ENCODE results near the gene KLK6. TPM values are rescaled to one million over a fixed set of nuclear protein-coding genes. Genes with fewer than 3 reads are reported as not detected.
"Not testable (repeated sequence)": the region's sequence is repeated elsewhere in the genome, so short reads cannot be mapped to it uniquely, and the experiment has no call there.

Gene KLK6
- total RNA-seq, 2 donors from 2014 or later: not detected

DNA sequence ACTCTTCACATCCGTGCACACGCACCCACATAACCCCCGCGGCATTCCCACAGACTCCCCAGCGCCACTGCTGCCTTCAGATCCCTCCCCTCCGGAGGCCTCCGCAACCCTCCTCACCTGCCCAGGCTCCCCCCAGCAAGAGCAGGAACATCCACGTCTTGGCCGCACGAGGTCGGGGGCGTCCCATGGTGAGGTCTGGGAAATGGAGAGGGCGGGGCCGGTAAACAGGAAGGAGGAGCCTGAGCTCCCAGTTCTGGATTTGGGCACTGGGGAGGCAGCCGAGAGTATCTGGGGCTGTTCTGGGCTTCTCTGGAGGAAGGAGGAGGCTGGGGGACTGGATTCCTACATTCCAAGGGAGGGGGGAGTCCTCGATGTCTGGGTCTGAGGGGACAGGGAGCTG is 31.6 kb upstream of the KLK6 start:
- Mint-ChIP-seq H3K9me3 (no peaks in the 10 kb centered on the region), H3K27ac (no peak overlapping the region), H3K36me3 (no peaks in the 10 kb centered on the region)
- no peak for DNase-seq (ENCODE audit: low spot score in 2 of 2)
- no peak for ATAC-seq

DNA sequence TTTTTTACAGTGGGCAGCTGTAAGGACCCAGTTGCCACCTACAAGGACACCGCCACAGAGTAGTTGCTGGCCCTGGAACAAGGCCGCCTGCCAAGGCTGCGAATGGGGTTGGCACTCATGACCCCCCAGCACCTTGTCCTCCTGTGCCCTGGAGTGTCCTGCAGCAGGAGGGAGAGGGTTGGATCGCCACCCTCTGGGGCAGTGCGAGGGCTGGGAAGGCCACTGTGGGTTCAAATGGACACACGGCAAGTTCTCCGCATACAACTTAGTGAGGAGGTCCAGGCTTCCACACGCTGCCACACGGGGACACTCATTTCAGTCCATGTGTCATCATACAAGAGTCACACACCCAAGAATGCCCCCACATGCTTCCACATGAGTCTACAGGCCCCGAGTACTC is 31.0 kb upstream of the KLK6 start:
- H3K36me3 Mint-ChIP-seq: no peaks in the 10 kb centered on the region
- ATAC-seq (no peak), DNase-seq (ENCODE audit: low spot score in 2 of 2) (no peak)
- no peak overlapping the region for H3K27ac Mint-ChIP-seq
- H3K9me3 Mint-ChIP-seq: no peaks in the 10 kb centered on the region

DNA sequence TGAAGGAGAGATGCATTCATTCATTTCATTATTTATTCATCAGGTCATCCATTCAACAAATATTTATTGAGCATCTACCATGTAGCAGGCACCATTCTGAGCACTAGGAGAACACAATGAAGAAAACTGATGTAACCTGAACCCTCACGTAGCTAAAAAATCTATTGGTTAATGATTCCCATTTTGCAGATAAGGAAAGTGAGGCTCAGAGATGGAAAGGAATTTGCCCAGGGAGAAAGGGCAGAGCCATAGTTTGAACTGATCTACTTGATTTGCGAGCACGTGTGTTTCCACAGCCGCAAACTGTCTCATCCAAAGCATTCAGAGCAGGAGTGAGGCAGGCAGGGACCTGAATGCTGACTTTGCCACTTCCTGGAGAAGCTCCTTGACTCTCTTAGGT is 29.3 kb upstream of the KLK6 start:
- DNase-seq (ENCODE audit: low spot score in 2 of 2): no peak
- Mint-ChIP-seq H3K27ac (no peak overlapping the region), H3K36me3 (no peaks in the 10 kb centered on the region), H3K9me3 (no peaks in the 10 kb centered on the region)
- no peak for ATAC-seq

DNA sequence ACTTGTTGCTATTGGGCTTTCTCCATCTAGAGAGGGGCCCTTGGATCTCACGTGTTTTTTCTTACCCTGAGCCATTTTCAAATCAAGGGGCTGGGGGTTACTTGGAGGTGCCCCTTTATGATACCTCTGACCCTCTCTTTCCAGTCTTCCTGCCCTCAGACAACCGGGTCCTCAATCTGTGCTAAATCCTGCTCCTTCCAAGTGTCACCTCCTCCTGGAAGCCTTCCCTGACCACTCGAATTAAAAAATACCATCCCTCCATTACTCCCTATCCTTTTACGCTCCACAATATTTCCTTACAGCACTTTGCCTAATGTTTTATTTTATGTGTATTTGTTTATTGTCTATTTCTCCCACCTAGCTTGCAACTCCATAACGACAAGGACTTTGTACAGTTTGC is 28.7 kb upstream of the KLK6 start:
- ATAC-seq: no peak
- H3K36me3 Mint-ChIP-seq: no peaks in the 10 kb centered on the region

DNA sequence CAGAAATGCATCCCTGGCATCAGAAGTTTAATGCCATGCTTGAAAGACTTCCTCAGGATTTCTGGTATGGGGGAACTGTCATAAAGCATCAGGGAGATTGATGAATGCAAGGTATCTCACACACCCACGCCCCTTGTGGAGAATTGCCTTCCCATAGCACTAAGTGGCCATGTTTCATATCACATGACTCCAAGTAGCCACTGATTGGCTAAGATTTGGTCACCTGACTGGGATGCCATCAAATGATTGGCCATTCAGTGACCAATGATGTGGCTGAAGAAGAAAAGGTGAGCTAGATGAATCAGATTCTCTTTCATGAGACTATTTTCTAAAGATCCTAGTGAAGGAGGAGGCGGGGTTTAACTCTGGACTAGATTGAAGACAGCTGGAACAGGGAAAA is 24.7 kb upstream of the KLK6 start:
- no peaks in the 10 kb centered on the region for H3K36me3 Mint-ChIP-seq
- DNase-seq (ENCODE audit: low spot score in 2 of 2) (no peak), ATAC-seq (no peak)
- no peaks in the 10 kb centered on the region for H3K9me3 Mint-ChIP-seq
- no peak overlapping the region for H3K27ac Mint-ChIP-seq

More for the DNA sequence above, 28.7 kb upstream of the KLK6 start:
- H3K9me3 Mint-ChIP-seq: no peaks in the 10 kb centered on the region
- no peak overlapping the region for H3K27ac Mint-ChIP-seq
- no peak for DNase-seq (ENCODE audit: low spot score in 2 of 2)

DNA sequence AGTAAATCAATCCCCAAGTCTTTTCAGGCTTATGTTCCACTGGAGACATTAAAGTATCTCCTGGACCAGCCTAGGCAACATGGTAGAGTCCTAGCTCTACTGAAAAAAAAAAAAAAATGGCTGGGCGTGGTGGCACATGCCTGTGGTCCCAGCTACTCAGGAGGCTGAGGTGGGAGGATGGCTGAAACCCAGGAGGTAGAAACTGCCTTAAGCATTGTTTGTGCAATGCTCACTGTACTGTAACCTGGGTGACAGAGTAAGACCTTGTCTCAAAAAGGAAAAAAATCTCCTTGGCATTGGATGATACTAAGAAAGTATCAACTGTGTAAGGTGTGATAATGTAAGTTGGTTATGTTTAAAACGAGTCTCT is 23.3 kb upstream of the KLK6 start:
- Mint-ChIP-seq H3K9me3 (no peaks in the 10 kb centered on the region), H3K36me3 (no peaks in the 10 kb centered on the region), H3K27ac (no peak overlapping the region)
- no peak for DNase-seq (ENCODE audit: low spot score in 2 of 2)
- no peak for ATAC-seq

DNA sequence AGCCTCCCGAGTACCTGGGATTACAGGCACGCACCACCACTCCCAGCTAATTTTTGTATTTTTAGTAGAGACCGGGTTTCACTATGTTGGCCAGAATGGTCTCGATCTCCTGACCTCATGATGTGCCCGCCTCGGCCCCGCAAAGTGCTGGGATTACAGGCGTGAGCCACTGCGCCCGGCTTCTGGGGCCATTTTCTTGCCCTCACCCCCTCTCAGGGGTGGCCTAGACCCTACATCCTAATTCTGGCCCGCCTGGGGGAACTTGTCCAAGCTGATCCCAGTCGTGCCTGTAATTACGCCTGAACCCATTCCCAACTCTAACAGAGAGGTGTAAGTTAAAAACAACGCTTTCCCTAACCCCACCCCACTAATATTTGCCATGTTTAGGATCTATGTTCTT is 15.0 kb upstream of the KLK6 start:
- ATAC-seq, H3K27ac Mint-ChIP-seq, H3K9me3 Mint-ChIP-seq: not testable (repeated sequence)

DNA sequence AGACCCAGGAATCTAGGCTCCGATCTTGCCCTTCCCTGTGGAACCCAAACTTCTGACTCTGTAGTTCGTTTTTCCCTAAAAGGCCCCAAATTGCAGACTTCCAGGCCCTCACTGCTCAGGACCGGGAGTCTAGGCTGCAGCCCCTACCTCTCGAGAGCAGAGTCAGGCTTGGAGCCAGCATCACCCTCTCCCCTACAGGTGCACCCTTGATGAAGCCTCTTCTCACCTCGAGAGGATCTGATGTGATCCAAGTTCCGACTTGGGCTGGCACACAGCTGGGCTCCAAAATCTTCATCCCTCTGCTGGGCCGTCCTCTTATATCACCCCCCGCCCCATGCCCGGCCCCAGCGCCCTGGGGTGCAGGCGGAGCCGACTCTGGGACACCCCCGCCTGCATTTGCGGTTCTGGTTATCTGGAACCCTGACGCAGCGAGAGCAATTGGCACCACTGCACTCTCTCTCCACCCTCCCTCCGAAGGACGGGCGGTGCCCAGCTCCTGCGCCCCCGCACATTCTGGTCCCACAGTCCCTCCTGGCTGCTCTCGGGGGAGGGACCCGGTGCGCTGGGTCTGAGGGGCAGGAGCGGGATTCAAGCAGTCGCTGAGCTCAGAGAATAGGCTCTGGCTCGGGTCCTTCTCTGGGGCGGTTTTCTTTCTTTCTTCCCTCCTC is 14.4 kb upstream of the KLK6 start, which contains the start of gene KLK7:
KLK7 (minus strand) TSS at position 293 of the 668 bp plus-strand sequence. CDS start 1,518 bp downstream, outside the sequence.
- DNase-seq (ENCODE audit: low spot score in 2 of 2) (no peak), ATAC-seq (no peak)
- H3K9me3 Mint-ChIP-seq: no peaks in the 10 kb centered on the region
- no peaks in the 10 kb centered on the region for H3K36me3 Mint-ChIP-seq
- H3K27ac Mint-ChIP-seq: no peak within 1 kb of the TSS

More for the DNA sequence above, 15.0 kb upstream of the KLK6 start:
- H3K36me3 Mint-ChIP-seq; DNase-seq (ENCODE audit: low spot score in 2 of 2): not testable (repeated sequence)

DNA sequence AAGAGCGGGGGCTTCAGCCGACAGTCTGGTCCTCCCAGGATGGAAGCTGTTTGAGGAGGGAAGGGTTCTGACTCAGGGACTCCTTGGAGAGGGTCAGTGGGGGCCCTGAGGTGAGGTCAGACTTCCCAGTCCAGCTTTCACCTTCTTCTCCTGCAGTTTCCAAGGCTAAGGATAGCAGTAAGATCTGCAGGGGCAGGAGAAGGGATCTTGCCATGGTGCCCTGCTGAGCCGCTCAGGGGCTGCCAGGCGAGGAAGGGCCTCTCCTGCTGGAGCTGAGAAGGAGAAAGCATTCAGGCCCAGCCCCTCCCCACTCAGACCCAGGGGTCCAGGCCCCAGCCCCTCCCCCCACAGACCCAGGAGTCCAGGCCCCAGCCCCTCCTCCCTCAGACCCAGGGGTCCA is 12.8 kb upstream of the KLK6 start:
- Mint-ChIP-seq H3K9me3 (no peaks in the 10 kb centered on the region), H3K27ac (no peak overlapping the region), H3K36me3 (no peaks in the 10 kb centered on the region)
- DNase-seq (ENCODE audit: low spot score in 2 of 2) (no peak), ATAC-seq (no peak)

DNA sequence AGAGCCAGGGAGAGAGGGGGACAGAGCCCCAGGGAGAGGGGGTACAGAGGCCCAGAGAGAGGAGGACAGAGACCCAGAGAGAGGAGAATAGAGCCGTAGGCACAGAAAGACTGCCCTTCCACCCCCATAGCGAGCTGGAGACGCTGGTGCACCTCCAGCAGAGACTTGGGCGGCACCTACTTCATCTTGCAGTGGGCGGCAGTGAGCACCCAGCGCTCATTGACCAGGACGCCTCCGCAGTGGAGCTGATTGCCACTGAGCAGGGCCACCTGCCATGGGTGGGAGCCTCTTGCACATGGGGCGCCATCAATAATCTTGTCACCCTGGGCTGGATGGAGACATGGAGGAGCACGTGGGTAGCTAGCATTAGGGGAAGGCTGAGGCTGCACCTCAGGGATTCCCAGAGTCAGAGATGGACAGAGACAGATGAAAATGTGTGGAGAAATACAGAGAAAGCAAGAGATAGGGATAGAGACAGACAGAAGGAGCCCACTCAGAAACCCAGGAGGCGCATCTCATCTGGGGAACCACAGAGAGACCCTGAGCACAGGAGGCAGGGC is 12.3 kb upstream of the KLK6 start:
- peak overlapping the region; percentile 19 to 46 for H3K27ac Mint-ChIP-seq
- no peaks in the 10 kb centered on the region for H3K36me3 Mint-ChIP-seq
- no peak for DNase-seq (ENCODE audit: low spot score in 2 of 2)
- H3K9me3 Mint-ChIP-seq: no peaks in the 10 kb centered on the region
- no peak for ATAC-seq

DNA sequence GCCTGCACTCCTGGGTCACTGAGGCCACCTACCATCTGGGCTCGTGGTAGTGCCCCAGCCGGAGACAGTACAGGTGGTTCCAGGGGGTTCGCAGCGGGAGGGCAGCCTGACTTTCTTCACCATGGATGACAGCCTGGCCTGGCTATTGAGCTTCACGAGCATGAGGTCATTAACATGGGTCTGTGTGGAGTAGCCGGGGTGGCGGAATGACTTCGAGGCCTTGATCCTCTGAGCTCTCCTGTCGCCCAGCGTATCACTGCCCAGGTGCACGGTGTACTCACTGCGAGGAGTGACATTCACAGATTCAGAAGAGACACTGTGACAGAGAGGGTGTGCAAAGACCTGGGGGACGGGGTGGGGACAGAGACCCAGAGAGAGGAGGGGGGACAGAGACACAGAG is 10.8 kb upstream of the KLK6 start:
- no peak for DNase-seq (ENCODE audit: low spot score in 2 of 2)
- Mint-ChIP-seq H3K27ac (no peak overlapping the region), H3K36me3 (no peaks in the 10 kb centered on the region), H3K9me3 (no peaks in the 10 kb centered on the region)
- no peak for ATAC-seq

DNA sequence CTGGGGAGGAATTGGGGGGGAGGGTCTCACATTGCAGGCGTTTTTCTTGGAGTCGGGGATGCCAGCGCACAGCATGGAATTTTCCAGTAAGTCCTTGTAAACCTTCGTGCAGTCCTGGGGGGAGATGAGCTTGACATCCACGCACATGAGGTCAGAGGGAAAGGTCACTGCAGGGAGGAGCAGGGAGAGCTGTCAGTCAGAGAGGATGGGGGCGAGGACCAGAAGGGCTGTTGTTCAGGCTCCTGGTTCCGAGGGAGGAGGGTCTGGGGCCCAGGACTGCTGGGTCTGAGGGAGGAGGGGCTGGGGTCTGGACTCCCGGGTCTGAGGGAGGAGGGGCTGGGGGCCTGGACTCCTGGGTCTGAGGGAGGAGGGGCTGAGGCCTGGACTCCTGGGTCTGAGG is 10.4 kb upstream of the KLK6 start:
- H3K36me3 Mint-ChIP-seq: no peaks in the 10 kb centered on the region
- H3K27ac Mint-ChIP-seq: no peak overlapping the region
- no peaks in the 10 kb centered on the region for H3K9me3 Mint-ChIP-seq
- no peak for DNase-seq (ENCODE audit: low spot score in 2 of 2)
- no peak for ATAC-seq

DNA sequence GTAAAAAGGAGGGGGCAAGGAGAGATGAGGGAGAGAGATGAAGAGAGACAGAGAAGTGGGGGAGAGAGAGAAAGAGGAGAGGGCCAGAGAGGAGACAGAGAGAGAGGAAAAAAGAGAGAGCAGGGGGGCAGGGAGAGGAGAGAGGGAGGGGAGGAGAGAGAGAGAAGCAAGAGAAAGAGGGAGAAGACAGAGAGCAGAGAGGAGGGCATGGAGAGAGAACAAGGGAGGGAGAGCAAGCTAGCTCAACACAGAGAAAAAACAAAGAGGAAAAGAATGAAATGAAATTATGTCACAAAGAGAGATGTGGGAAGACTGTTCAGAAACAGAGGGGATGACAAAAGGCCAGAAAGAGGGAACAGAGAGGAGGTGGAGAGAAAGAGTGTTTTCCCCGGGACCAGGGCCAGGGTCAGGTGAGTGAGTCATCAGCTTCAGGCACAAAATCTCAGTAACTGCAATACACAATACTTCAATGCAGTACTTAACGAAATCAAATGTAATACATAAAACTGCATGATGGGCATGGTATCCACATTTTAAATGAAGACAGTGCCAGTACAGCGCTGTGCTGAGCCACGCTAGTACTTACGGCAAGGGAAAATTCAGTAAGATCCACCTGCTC is 9.5 kb upstream of the KLK6 start:
- no peaks in the 10 kb centered on the region for H3K36me3 Mint-ChIP-seq
- H3K27ac Mint-ChIP-seq: no peak overlapping the region
- no peak for ATAC-seq
- no peaks in the 10 kb centered on the region for H3K9me3 Mint-ChIP-seq
- no peak for DNase-seq (ENCODE audit: low spot score in 2 of 2)

DNA sequence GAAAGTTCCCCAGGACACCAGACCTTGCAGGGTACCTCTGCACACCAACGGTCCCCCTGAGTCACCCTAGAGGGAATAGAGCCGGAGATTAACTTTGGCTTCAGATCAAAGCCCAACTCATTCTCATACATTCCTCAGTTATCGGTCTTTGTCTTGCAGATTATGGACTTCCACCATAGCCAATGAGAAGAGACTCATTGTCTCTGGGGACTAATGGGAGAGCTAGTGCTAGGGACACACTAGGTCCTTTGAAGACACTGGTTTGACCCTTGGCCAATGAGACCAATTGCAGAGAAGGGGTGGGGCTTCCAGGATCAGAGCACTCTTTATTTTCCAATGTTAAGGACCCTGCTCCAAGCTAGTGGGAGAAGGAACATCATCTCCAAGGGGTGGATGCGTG is 8.2 kb upstream of the KLK6 start:
- no peak for ATAC-seq

DNA sequence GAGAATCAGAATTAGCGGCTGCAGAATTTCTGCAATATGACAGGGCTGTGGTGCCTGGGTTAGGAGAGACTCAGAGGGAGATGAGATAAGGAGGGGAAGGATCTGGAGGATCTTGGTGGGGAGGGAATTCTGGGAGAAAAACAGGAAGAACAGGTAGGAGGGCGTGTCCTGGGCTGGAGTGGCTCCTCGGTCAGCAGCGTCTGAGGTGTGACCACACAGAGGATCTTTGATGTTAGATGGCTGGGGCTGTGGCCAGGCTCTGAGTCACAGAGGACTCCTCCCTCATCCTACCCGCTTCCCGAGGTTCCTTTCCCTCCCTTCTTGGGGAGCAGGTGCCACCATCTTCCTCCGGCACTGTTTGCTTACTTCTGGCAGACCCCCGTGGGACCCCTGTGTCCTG is 6.4 kb upstream of the KLK6 start:
- Mint-ChIP-seq H3K9me3 (no peaks in the 10 kb centered on the region), H3K27ac (no peak overlapping the region), H3K36me3 (no peaks in the 10 kb centered on the region)
- ATAC-seq (no peak), DNase-seq (ENCODE audit: low spot score in 2 of 2) (no peak)

More for the DNA sequence above, 8.2 kb upstream of the KLK6 start:
- Mint-ChIP-seq H3K9me3 (no peaks in the 10 kb centered on the region), H3K27ac (no peak overlapping the region), H3K36me3 (no peaks in the 10 kb centered on the region)
- no peak for DNase-seq (ENCODE audit: low spot score in 2 of 2)

DNA sequence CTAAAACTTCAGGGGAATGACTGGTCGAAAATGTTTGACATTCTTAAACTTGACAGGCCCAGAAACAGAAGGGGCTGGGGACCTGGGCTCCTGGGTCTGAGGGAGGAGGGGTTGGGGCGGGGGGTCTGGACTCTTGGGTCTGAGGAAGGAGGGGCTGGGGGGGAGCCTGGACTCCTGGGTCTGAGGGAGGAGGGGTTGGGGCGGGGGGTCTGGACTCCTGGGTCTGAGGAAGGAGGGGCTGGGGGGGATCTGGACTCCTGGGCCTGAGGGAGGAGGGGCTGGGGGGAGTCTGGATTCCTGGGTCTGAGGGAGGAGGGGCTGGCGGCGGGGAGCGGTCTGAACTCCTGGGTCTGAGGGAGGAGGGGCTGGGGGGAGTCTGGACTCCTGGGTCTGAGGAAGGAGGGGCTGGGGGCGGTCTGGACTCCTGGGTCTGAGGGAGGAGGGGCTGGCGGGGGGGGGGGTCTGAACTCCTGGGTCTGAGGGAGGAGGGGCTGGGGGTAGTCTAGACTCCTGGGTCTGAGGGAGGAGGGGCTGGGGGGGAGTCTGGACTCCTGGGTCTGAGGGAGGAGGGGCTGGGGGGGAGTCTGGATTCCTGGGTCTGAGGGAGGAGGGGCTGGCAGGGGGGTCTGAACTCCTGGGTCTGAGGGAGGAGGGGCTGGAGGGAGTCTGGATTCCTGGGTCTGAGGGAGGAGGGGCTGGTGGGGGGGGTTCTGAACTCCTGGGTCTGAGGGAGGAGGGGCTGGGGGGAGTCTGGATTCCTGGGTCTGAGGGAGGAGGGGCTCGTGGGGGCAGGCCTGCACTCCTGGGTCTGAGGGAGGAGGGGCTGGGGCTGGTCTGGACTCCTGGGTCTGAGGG is 5.5 kb upstream of the KLK6 start:
- Mint-ChIP-seq H3K27ac (no peak overlapping the region), H3K36me3 (no peaks in the 10 kb centered on the region), H3K9me3 (no peaks in the 10 kb centered on the region)
- no peak for DNase-seq (ENCODE audit: low spot score in 2 of 2)
- no peak for ATAC-seq

DNA sequence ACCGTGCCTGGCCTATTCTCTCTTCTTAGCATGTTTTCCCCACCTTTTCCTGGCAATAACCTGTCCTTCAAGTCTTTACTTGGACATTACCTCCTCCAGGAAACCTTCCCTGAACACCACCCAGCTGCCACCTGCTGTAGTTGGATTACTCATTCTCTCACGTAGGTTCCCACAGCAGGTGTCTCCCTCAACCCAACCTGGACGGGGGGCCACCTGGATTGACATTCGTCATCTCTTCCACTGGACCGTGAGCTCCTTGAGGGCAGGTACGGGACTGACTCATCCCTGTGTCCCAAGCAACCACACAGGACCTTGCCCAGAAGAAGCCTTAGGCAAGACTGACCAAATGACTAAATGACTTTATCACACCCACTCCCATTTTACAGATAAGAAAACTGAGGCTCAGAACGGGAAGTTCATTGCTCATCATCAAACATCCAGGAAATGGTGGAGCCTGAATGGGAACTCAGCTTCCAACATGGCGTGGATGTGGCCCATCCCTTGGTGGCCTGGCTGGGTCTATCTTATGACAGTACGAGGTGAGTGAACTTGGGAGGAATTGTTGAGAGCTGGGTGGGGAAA is 3.5 kb upstream of the KLK6 start:
- H3K36me3 Mint-ChIP-seq: no peaks in the 10 kb centered on the region
- DNase-seq (ENCODE audit: low spot score in 2 of 2) (no peak), ATAC-seq (no peak)
- H3K9me3 Mint-ChIP-seq: no peaks in the 10 kb centered on the region
- no peak overlapping the region for H3K27ac Mint-ChIP-seq
